ENCODE results near the gene FDCSP.
"Not testable (repeated sequence)": the region's sequence is repeated elsewhere in the genome, so short reads cannot be mapped to it uniquely, and the experiment has no call there.

- TF ChIP-seq, protein P1, sequence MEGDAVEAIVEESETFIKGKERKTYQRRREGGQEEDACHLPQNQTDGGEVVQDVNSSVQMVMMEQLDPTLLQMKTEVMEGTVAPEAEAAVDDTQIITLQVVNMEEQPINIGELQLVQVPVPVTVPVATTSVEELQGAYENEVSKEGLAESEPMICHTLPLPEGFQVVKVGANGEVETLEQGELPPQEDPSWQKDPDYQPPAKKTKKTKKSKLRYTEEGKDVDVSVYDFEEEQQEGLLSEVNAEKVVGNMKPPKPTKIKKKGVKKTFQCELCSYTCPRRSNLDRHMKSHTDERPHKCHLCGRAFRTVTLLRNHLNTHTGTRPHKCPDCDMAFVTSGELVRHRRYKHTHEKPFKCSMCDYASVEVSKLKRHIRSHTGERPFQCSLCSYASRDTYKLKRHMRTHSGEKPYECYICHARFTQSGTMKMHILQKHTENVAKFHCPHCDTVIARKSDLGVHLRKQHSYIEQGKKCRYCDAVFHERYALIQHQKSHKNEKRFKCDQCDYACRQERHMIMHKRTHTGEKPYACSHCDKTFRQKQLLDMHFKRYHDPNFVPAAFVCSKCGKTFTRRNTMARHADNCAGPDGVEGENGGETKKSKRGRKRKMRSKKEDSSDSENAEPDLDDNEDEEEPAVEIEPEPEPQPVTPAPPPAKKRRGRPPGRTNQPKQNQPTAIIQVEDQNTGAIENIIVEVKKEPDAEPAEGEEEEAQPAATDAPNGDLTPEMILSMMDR (IDR thresholded peaks at IDR 0.05; ENCODE audit: insufficient read depth, low read depth, low read length), result not testable (repeated sequence)
- TF ChIP-seq EZH2 (IDR thresholded peaks at IDR 0.05; ENCODE audit: insufficient read depth, low read length), result not testable (repeated sequence)
Observed at GRCh38 chr4:70242297-70242696, 16.4 kb downstream of the FDCSP start, which contains the start of gene CSN3.
